Vagina (tissue), 2 donors: Measurements from ENCODE around the gene RAG2.

Experiments
- POLR2A ChIP-seq, 2 donors: fragments of 450-650 bp; IDR thresholded peaks; one replicate each; pipeline ENCODE4 v1.6.1; 2017; ENCODE audit warnings: antibody characterized with exemption in 2 of 2, mild to moderate bottlenecking in 2 of 2, moderate library complexity in 2 of 2
- POLR2AphosphoS5 ChIP-seq, 2 donors: sonication (generic); formaldehyde crosslinking; IDR thresholded peaks; one replicate each; pipeline ENCODE4 v1.9.0; 2017; ENCODE audit warnings: antibody characterized with exemption in 2 of 2, mild to moderate bottlenecking in 2 of 2, low read depth in 1 of 2; ENCODE audit not compliant: insufficient read depth in 1 of 2

DNA sequence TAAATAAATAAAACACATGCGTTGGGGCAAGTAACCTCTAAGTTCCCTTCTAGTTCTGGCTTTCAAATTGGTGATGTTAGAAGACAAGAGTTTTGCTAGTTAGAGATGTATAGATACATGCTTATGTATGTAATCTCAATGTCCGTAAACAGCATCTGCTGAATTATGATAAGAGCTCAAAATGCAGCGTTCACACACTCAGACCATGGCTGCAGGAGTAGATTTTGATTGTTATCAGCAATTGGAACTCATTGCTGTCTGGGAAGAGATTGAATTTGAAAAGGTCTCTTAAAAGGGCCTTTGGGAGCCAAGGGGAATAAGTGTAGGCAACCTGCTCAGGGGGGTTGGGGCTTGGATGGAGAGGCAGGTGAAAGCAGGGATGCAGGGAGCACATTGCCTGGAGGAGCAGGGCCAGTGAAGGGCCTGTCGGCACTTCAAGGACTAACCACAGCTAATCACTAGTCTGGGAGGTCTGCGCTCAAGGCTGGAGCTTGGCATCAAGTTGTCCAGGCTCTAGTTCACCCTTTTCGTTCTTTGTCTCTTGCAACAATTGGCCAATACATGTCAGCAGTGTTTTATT, 32.9 kb downstream of the RAG2 start:
- TF ChIP-seq POLR2A (IDR thresholded peaks at IDR 0.05) (no peak), POLR2AphosphoS5 (IDR thresholded peaks at IDR 0.05; ENCODE audit: insufficient read depth in 1 of 2, low read depth in 1 of 2) (no peak)
